ENCODE measurements around the gene GSN. TPM values are rescaled to one million over a fixed set of nuclear protein-coding genes. Genes with fewer than 3 reads are reported as not detected.

Gene GSN
- total RNA-seq, 1 experiment from 2014 or later = 28.4 TPM

DNA sequence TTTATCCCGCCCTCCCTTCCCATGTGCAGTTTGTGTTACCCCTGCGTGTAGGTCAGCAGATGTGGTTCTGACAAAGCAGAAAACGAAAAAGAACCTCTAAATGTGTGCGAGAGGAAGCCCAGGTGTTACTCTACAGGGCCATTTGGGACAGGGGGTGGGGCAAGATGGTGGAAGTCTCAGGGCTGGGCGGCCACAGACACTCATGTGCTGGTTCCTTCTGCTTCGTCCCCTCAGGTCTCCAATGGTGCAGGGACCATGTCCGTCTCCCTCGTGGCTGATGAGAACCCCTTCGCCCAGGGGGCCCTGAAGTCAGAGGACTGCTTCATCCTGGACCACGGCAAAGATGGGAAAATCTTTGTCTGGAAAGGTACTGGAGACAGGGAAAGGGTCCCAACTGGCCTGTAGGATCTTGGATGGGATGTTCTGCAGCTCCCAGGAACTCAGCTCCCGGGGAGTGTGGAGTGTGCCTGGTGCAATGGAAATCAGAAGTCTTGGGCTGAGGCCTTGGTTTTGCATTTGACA is 49.0 kb downstream of the GSN start:
- H3K27me3 ChIP-seq (replicated peaks; ENCODE audit: insufficient read depth, low read depth, low read length, poor library complexity) = no peaks in the 10 kb centered on the region
- TF ChIP-seq, protein P1, sequence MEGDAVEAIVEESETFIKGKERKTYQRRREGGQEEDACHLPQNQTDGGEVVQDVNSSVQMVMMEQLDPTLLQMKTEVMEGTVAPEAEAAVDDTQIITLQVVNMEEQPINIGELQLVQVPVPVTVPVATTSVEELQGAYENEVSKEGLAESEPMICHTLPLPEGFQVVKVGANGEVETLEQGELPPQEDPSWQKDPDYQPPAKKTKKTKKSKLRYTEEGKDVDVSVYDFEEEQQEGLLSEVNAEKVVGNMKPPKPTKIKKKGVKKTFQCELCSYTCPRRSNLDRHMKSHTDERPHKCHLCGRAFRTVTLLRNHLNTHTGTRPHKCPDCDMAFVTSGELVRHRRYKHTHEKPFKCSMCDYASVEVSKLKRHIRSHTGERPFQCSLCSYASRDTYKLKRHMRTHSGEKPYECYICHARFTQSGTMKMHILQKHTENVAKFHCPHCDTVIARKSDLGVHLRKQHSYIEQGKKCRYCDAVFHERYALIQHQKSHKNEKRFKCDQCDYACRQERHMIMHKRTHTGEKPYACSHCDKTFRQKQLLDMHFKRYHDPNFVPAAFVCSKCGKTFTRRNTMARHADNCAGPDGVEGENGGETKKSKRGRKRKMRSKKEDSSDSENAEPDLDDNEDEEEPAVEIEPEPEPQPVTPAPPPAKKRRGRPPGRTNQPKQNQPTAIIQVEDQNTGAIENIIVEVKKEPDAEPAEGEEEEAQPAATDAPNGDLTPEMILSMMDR (conservative IDR thresholded peaks at IDR 0.05; ENCODE audit: low read depth, low read length) = no peak
- no peak for TF ChIP-seq EZH2 (IDR thresholded peaks at IDR 0.05; ENCODE audit: borderline replicate concordance, low read depth, low read length, poor library complexity, severe bottlenecking)
- no peaks in the 10 kb centered on the region for H3K9me3 ChIP-seq (ENCODE audit: low read depth, low read length, poor library complexity, severe bottlenecking)
- H3K4me1 ChIP-seq (ENCODE audit: insufficient read depth, low read length, poor library complexity, severe bottlenecking) = no peaks in the 10 kb centered on the region
- no peak overlapping the region for H3K4me3 ChIP-seq (ENCODE audit: low read depth, low read length, poor library complexity, severe bottlenecking)
- DNase-seq (ENCODE audit: low spot score) = no peak
- BruUV-seq (replicated peaks) = no TSS peak
- POLR2A ChIA-PET (ENCODE audit: low non-redundant PET) = no interaction called here
- CTCF ChIA-PET = interaction anchor here (1.0 kb wide), 1 partner anchor 59 kb away, joined by 3 read pairs; no protein-coding TSS in a partner anchor
- intact Hi-C loops (cut with micrococcal nuclease; ENCODE audit: unreplicated experiment) = no loop called here
- H3K36me3 ChIP-seq (ENCODE audit: insufficient read depth, low read length, poor library complexity, severe bottlenecking) = no peaks in the 10 kb centered on the region
- no peak overlapping the region for H3K27ac ChIP-seq (ENCODE audit: low read depth, low read length, poor library complexity, severe bottlenecking)

DNA sequence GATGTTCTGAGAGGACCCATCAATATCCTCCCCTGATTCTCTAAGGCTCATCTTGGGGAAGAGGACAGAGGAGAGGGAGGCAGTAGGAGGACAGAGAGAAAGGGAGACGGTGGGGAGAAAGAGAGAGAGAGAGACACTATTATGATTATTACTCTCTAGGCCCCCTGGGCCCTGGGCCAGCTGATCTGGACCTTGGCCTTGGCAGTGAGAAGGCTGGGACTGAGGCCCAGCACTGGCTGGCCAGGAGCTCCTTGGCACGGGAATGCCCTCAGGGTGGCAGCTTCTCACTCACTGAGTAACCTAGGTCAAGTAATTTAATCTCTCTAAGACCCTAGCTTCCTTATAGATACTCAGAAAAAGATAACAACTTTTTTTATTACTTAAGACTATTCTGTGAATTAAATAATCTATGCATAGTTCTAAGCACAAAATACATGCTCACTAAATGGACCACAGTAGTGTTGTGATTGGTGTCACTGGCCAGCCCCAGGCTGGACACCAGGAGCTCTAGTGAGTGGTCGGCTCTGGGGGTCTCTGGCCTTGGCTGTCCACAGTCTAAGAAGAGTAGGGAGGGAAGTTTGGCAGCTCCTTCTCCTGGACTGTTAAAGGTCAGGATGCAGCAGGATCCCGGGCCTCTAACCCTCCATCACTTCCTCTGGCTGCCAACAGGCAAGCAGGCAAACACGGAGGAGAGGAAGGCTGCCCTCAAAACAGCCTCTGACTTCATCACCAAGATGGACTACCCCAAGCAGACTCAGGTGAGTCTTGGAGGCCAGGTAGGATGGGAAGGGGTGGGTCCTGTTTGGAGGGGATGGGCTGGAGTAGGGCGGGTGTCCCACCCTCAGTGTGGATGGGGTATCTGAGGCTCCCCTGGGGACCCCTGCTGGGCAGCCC is 50.0 kb downstream of the GSN start:
- no peaks in the 10 kb centered on the region for H3K27me3 ChIP-seq (replicated peaks; ENCODE audit: insufficient read depth, low read depth, low read length, poor library complexity)
- H3K4me1 ChIP-seq (ENCODE audit: insufficient read depth, low read length, poor library complexity, severe bottlenecking) = no peaks in the 10 kb centered on the region
- H3K36me3 ChIP-seq (ENCODE audit: insufficient read depth, low read length, poor library complexity, severe bottlenecking) = no peaks in the 10 kb centered on the region
- ChIA-PET POLR2A (ENCODE audit: low non-redundant PET) (no interaction called here), CTCF (interaction anchor here (0.6 to 1.8 kb wide), 4 partner anchors 39 to 105 kb away, joined by 3 read pairs; no protein-coding TSS in a partner anchor)
- no peak for TF ChIP-seq EZH2 (IDR thresholded peaks at IDR 0.05; ENCODE audit: borderline replicate concordance, low read depth, low read length, poor library complexity, severe bottlenecking)
- TF ChIP-seq, protein P1 (conservative IDR thresholded peaks at IDR 0.05; ENCODE audit: low read depth, low read length) = no peak
- no TSS peak for BruUV-seq (replicated peaks)
- intact Hi-C loops (cut with micrococcal nuclease; ENCODE audit: unreplicated experiment) = no loop called here
- no peak for DNase-seq (ENCODE audit: low spot score)
- no peak overlapping the region for H3K27ac ChIP-seq (ENCODE audit: low read depth, low read length, poor library complexity, severe bottlenecking)
- no peak overlapping the region for H3K4me3 ChIP-seq (ENCODE audit: low read depth, low read length, poor library complexity, severe bottlenecking)
- H3K9me3 ChIP-seq (ENCODE audit: low read depth, low read length, poor library complexity, severe bottlenecking) = no peaks in the 10 kb centered on the region

DNA sequence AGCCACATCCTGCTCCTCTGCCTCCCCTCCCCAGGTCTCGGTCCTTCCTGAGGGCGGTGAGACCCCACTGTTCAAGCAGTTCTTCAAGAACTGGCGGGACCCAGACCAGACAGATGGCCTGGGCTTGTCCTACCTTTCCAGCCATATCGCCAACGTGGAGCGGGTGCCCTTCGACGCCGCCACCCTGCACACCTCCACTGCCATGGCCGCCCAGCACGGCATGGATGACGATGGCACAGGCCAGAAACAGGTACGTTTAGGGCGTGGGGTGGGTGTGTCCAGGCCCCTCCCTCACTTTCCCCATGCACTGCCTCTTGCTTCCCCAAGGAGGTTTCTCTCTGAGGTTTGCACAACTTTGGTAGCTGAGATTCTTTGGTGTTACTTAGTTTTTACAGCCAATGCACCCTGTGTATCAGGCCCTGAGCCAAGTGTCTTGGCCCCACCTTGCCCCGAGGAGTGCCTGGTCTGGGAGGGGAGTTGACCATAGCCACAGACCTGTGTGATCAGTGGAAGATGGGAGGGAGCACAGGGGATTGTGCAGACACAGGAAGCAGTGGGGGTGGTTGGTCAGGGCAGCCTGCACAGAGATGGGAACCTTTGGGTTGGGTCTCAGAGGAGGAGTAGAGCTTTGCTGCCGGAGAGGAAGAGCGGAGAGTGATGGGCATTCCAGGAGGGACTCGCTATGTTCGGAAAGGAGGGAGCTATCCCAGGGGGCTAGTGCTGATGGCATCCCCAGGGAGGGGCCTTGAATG is 50.8 kb downstream of the GSN start:
- no peaks in the 10 kb centered on the region for H3K4me1 ChIP-seq (ENCODE audit: insufficient read depth, low read length, poor library complexity, severe bottlenecking)
- intact Hi-C loops (cut with micrococcal nuclease; ENCODE audit: unreplicated experiment) = no loop called here
- no peaks in the 10 kb centered on the region for H3K36me3 ChIP-seq (ENCODE audit: insufficient read depth, low read length, poor library complexity, severe bottlenecking)
- no TSS peak for BruUV-seq (replicated peaks)
- H3K4me3 ChIP-seq (ENCODE audit: low read depth, low read length, poor library complexity, severe bottlenecking) = no peak overlapping the region
- no peak overlapping the region for H3K27ac ChIP-seq (ENCODE audit: low read depth, low read length, poor library complexity, severe bottlenecking)
- POLR2A ChIA-PET (ENCODE audit: low non-redundant PET) = no interaction called here
- CTCF ChIA-PET = interaction anchor here (1.4 to 2.4 kb wide), 3 partner anchors 40 to 106 kb away, joined by 3 to 27 read pairs (median 7); no protein-coding TSS in a partner anchor
- H3K9me3 ChIP-seq (ENCODE audit: low read depth, low read length, poor library complexity, severe bottlenecking) = no peaks in the 10 kb centered on the region
- TF ChIP-seq, protein P1 (conservative IDR thresholded peaks at IDR 0.05; ENCODE audit: low read depth, low read length) = no peak
- TF ChIP-seq EZH2 (IDR thresholded peaks at IDR 0.05; ENCODE audit: borderline replicate concordance, low read depth, low read length, poor library complexity, severe bottlenecking) = no peak
- no peak for DNase-seq (ENCODE audit: low spot score)
- H3K27me3 ChIP-seq (replicated peaks; ENCODE audit: insufficient read depth, low read depth, low read length, poor library complexity) = no peaks in the 10 kb centered on the region

Measured in A673 (cell line).